ENCODE measurements around the gene DCN.
A peak's percentile ranks its signal among the peaks of the same experiment; 100 is the strongest.

DCN gene

GRCh38 chr12:91113621-91114020 is 69.0 kb downstream of the DCN start:
- Histone ChIP-seq H3K4me3 (replicated peaks; ENCODE audit: low read depth, low read length) (no peak overlapping the region), H3K27me3 (replicated peaks; ENCODE audit: control insufficient read depth, insufficient read depth, low read length) (no peaks in the 10 kb centered on the region), H3K36me3 (ENCODE audit: control insufficient read depth, insufficient read depth, low read length) (no peaks in the 10 kb centered on the region)
- no peak for TF ChIP-seq CTCF (IDR thresholded peaks at IDR 0.05; ENCODE audit: insufficient read depth, low read length, poor library complexity, severe bottlenecking)
- no peak for DNase-seq (ENCODE audit: extremely low read depth, insufficient read length)

DNA sequence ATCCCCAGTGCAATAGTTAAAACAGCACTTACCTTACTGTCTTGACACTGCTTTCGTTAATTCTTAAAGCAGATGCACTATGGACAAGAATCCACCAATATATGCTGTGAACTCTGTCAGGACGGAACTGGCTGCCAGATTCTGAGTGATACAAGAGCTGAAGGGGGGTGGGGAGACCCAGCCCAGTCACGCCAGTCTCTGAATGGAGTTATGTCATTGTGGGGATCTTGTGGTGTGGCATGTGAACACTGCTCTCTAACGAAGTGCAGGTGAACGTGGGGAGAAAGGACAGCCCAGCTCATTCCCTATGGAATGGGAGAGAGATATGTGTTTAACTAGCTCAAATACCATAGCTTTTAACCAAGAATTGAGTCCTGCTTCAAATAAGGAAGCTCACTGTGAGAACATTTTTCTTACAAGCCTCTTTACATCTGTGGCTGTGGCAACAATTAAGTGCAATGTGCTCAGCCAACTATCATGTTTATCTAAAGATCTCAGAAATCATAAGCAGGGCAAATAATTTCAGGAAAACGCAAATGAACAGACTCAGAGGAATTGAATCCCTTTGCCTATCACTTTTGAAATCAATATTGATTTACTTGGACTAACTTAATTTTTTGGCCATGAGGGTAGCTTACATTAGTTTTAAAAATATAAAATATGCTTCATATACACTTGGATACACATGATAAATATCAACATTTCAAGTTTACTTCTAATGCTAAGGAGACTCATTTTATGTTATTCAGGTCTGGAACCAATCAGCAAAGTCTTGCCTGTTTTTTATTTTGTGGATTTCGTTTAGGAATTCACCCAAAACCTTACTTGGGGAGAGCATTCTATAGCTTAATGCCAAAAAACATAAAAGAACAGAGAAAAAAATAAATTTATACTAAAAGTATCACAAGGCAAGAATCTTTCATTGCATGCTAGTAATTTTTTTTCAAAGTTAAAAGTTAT is 71.0 kb downstream of the DCN start, which contains the start of gene LUM:
TSS of gene LUM (minus strand) at position 129 of the 960 bp plus-strand sequence. CDS start 2,515 bp downstream, outside the sequence.
- H3K36me3 ChIP-seq (ENCODE audit: control insufficient read depth, insufficient read depth, low read length) = no peaks in the 10 kb centered on the region
- H3K27me3 ChIP-seq (replicated peaks; ENCODE audit: control insufficient read depth, insufficient read depth, low read length) = no peaks in the 10 kb centered on the region
- no peak for DNase-seq (ENCODE audit: extremely low read depth, insufficient read length)
- TF ChIP-seq CTCF (IDR thresholded peaks at IDR 0.05; ENCODE audit: insufficient read depth, low read length, poor library complexity, severe bottlenecking) = no peak
- H3K4me3 ChIP-seq (replicated peaks; ENCODE audit: low read depth, low read length) = no peak within 1 kb of the TSS

- no peak overlapping the region for H3K4me3 ChIP-seq (replicated peaks; ENCODE audit: low read depth, low read length)
- no peaks in the 10 kb centered on the region for H3K36me3 ChIP-seq (ENCODE audit: control insufficient read depth, insufficient read depth, low read length)
- no peak for TF ChIP-seq CTCF (IDR thresholded peaks at IDR 0.05; ENCODE audit: insufficient read depth, low read length, poor library complexity, severe bottlenecking)
- DNase-seq (ENCODE audit: extremely low read depth, insufficient read length) = no peak
- H3K27me3 ChIP-seq (replicated peaks; ENCODE audit: control insufficient read depth, insufficient read depth, low read length) = no peaks in the 10 kb centered on the region
These were observed 72.2 kb downstream of the DCN start for GRCh38 chr12:91110311-91110924.

DNA sequence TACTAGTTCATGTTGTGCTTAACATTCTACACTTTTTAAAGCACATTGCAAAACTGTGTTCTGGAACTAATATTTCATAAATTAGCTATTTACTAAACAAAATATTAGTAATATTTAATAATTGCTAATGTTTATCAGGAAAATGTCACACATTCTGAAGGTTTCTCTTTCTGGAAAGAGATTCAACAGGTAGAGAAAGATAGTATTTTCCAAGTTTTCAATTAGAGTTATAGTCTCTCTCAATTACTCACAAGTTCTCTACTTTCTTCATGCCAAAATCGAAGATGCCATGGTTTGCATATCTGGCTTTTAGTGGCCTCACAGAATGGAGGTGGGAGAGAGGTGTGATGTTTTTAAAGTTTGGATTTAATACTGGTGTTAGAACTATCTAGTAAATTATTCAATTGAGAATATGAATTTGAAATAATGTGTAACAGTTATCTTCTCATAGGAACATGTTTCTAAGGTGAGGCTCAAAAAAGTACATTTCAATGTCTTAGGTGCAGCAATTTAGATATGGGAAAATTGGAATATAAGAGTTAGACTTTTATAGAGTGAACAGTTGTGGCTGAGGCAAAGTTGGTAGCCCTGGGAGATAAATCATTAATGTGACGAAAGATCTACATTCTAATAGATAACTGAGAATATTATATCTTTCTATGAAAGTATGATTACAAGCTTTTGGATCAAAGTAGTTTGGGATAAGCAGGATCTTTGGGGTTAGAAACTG is 72.9 kb downstream of the DCN start:
- DNase-seq (ENCODE audit: extremely low read depth, insufficient read length) = no peak
- no peak for TF ChIP-seq CTCF (IDR thresholded peaks at IDR 0.05; ENCODE audit: insufficient read depth, low read length, poor library complexity, severe bottlenecking)
- no peak overlapping the region for H3K4me3 ChIP-seq (replicated peaks; ENCODE audit: low read depth, low read length)
- no peaks in the 10 kb centered on the region for H3K27me3 ChIP-seq (replicated peaks; ENCODE audit: control insufficient read depth, insufficient read depth, low read length)
- H3K36me3 ChIP-seq (ENCODE audit: control insufficient read depth, insufficient read depth, low read length) = no peaks in the 10 kb centered on the region

DNA sequence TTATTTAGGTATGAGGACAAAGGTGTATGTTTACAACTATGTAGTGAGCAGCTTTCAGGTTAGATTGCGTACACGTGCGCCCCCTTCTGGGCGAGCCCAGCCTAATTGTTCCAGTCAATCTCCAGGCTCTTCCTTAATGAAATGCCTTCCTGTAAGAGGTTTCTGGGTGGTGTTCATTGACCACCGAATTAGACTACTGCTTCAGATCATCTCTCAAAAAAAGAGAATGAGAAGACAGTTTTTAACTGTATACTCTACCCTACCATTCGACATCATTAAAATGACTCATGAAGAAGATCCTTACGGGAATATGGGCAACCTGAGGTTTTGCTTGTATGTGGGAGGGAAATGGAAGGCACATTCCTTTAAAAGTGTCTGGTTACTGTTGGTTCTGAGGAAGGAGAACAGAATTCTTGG is 73.5 kb downstream of the DCN start:
- peak; percentile 80 for TF ChIP-seq CTCF (IDR thresholded peaks at IDR 0.05; ENCODE audit: insufficient read depth, low read length, poor library complexity, severe bottlenecking)
- no peaks in the 10 kb centered on the region for H3K27me3 ChIP-seq (replicated peaks; ENCODE audit: control insufficient read depth, insufficient read depth, low read length)
- H3K36me3 ChIP-seq (ENCODE audit: control insufficient read depth, insufficient read depth, low read length) = no peaks in the 10 kb centered on the region
- no peak overlapping the region for H3K4me3 ChIP-seq (replicated peaks; ENCODE audit: low read depth, low read length)
- peak; percentile 6 for DNase-seq (ENCODE audit: extremely low read depth, insufficient read length)

Data from GM06990 (cell line).